Stimulated activated CD4-positive, alpha-beta T cell treated with anti-CD3 and anti-CD28 coated beads, Interleukin-12 subunit alpha, Interleukin-12 subunit beta, amount 100 ng/mL, for 48 hours (primary cell): ENCODE results near the gene PTPRN2.

Experiments used
- DNase-seq, 3 donors: peaks; one replicate each; pipeline ENCODE4 v3.0.0-alpha.2; 2020; ENCODE audit warnings: low read depth in 2 of 3, low spot score in 1 of 3

PTPRN2 gene

DNA sequence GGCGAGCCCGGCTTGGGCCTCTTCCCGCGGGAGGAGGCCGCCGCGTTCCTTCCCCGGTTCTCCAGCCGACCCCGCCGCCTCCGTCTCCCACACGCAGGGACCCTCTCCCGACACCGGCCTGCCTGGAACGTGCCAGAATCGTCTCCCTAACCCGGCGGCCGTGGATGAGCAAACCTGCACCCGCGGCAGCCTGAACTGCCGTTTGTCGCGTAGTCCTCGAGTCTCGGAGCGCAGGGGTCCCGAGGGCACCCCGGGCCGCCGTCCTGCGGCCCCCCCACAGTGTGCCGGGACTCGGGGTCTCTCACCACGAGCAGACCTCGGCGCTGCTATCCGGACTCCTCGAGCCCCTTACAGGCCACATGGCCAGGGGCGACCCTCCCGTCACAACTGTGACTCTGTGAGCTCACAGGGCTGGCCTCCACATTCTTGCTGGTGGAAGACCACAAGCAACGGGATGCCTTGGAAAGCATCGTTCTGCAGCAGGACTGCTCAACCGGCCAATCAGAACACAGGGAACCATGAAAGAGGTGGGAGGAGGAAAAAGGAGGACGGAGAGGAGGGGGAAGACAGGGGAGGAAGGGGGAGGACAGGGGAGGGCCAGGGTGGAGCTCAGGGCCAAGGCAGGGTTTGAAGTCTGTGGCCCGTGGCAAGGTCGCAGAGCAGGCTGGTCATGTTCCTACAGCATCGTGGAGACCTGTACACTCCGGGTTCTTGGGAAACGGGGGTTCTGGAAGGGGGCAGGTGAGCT lies 973.9 kb downstream of the PTPRN2 start:
- DNase-seq, result no peak

DNA sequence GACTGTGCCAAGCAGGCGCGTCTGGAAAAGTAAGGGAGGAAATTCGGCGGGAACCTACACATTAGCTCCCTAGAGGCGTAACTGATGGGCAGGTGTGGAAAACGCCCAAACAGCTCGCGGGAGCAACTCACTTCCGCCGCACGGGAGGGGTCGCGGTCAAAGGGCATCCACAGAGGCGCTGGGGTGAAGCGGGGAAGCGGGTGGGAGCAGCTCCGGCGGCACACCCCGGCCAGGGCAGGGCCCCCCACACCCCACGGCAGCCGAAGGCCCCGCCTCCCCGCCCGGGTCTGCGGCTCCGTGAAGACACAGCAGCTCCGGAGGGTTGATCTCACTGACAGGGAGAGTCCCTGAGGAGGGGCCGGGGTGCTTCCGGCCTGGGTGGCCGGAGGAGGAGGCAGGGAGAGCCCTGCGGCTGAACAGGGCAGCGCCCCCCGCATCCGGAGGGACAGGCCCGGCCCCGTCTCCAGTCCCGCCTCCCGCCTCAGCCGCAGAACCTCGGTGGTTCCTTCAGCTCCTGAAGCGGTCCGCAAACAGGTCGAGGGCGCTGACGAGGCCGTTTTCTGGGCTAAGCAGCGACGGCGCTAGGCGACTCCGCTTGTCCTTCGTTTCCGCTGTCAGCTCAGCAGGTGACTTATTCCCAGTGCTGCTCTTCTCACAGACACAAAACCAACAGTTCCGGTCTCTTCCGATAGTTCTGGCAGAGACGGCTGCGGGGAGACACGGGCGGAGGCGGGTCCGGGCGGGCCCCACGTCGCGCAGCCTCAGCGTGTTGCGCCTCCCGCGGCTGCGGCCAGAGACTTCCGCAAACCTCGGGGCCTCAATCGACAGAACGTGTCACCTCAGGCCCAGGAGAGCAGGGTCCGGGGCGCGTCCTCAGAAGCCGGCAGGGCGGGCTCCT lies 974.7 kb downstream of the PTPRN2 start:
- DNase-seq, result peak; percentile 12 to 48 (median 47)

DNA sequence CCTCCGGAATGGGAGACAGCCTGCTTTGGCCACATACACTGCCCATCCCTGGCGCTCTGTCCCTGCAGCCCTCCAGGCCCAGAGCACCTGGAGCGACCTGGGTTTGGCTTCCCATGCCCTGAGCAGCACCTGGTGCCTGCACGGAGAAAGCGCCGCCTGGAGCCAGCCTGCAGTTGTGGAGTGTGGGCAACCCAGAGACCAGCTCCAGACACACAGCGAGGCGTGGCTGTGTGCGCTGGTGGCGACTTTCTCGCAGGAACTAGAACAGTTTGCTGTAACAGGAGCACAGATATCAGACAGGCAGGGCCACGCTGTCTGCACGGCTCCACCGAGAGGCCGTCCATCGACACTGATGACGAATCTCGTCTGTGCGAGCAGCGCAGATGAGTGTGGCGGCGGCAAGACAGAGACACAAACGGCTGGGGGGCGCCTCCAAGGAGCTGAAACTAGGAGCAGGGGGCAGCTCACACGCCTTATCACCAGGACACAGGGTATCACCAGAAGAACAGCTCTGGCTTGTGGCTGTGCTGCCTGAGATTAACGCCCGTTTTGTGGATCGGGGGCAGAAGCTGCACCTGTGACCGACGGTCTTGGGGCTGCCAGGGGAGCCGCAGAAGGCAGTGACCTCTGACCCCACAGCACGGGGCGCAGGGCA lies 975.5 kb downstream of the PTPRN2 start:
- DNase-seq, result no peak

DNA sequence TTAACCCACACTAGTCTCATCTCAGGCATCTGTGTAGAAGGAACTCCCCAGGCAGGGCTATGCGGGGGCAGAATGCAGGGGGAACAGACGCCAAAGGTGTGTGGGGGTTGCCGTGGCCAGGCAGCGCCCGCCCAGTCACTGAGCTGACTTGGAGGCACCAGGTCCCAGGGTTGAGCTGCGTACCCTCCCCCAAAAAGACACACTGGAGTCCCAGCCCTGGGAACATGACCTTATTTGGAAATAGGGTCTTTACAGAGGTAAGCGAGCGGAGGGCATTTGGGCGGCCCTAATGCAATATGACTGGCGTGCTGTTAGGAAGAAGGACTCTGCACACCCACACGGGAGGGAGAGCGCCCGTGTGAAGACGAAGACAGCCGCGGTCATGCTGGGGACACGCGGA lies 976.3 kb downstream of the PTPRN2 start:
- DNase-seq, result no peak

DNA sequence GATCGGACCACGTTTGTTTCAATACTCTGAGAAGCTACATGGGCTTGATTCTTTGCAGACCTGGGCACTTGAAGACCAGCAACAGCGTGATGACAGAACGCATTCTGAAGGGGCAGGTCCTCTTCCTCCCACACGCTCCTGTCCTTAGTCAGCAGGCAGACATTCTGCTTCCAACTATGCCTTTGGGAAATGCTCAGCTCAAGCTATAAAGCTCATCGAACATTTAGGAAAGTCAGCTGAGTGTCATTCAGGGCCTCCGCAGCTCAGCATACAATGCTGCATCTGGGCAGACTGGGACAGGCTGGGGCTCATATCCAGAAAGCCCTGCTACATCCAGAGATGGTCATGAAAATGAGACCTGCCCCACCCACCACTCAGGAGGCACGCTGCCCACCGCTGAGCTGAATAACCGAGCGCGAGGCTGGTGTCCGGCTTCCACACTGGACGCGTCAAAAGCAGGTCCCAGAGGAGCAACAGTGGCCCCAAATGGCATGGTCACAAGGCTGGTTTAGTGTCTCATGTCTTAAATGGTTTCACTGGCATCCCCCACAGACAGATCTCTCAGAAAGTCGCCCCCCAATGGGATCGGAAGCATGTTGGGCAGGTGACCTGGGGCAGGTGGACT lies 976.8 kb downstream of the PTPRN2 start:
- DNase-seq, result no peak

DNA sequence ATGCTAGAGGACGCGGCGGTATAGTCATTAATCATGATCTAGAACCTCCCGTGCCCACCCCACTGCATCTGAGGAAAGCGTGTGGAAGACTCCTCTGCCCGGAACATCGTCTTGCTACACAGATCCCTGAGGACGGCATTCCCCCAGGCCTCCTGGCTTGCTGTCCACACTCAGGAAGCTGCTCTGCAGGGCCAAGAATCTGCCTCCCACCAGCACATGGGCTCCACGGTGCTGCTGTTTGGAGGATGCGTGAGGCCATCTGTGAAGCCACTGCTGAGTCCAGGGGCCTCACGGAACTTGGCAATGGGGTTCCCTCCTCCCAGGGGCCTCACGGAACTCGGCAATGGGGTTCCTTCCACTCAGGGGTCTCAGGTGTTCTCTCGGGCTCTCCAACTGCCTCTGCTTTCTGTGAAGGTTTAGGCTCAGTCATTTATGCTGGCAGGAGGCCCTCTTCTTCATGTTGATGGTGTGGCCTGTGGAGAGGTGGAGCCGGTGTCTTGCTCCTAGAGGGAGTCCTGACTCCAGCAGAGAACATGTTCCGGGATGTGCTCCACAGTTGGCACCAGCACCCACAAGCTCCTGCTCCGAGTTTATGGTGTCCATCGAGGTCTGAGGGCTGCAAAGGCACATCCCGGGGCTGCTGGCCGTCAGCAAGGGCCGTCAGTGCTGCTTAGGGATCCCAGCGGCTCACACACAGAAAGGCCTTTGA lies 977.5 kb downstream of the PTPRN2 start:
- DNase-seq, result no peak

DNA sequence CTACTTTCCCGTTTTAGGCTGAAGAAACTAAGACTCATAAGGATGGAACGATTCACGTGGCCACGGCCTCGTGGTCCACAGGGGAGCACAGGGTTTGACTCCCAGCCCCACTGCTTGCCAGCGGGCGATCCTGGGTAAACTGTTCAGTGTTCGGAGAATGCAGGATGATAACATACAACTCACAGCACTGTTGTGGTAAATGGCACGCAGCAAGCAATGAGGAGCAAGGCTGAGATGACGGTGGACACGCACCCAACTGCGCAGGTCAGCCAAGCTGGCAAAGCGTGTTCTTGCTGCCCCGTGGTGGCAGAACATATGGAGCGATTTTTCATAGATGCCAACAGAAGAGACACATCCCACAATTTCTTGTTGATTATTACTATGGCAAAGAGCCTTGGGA lies 978.1 kb downstream of the PTPRN2 start:
- no peak for DNase-seq

DNA sequence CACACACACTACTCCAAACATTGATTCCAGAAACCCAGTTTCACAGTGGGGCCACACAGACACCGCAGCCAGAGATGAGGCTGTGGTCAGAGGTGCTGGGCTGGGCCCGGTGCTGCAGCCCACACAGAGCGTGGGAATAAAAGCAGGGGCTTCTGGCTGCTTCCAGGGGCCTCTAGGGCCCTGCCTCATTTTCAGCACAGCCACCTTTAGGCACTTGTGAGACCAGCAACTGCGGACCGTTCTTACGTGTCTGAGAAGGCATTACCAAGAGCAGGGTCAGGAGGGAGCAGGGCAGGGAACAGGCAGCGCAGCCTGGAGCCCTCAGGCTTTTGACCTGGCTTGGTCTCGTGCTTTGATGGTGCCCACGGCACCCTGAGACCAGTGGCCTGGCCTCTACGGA lies 980.4 kb downstream of the PTPRN2 start:
- no peak for DNase-seq

DNA sequence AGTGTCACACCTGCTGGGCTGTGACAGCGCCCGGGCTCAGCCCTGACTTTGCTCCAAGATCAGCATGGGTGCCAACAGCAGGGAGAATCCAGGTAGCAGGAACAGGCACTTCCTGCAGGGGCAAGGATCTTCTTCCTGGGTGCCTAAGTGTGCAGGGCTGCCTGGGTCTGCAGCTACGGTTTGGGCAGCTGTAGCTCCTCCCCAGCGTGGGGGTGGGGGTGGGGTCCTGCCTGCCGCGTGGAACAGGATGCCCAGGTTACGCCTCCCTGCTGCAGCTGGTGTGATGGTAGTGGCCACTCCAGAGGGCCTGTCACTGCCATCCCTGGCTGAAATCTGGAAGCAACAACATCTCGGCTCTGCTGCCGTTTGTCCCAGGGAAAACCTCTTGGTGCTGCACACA lies 981.5 kb downstream of the PTPRN2 start:
- DNase-seq, result no peak

DNA sequence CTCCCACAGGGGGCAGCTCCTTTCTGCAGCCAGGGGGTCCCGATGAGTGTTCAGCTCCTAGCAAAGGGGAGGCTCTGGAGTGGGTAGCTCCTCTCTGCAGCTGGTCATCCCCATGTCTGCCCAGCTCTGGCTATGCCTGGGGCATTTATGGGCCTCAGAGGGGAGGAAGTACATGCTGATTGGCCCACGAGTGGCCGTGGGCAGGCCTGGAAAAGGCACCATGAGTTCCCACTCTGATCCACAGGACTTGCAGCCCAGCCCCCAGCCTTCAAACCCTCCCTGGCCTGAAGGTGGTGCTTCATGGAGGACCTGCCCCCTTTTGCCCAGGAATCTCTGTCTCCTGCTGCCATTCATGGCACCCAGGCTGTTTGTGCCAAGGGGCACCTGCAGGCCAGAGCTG lies 982.0 kb downstream of the PTPRN2 start:
- DNase-seq, result no peak

DNA sequence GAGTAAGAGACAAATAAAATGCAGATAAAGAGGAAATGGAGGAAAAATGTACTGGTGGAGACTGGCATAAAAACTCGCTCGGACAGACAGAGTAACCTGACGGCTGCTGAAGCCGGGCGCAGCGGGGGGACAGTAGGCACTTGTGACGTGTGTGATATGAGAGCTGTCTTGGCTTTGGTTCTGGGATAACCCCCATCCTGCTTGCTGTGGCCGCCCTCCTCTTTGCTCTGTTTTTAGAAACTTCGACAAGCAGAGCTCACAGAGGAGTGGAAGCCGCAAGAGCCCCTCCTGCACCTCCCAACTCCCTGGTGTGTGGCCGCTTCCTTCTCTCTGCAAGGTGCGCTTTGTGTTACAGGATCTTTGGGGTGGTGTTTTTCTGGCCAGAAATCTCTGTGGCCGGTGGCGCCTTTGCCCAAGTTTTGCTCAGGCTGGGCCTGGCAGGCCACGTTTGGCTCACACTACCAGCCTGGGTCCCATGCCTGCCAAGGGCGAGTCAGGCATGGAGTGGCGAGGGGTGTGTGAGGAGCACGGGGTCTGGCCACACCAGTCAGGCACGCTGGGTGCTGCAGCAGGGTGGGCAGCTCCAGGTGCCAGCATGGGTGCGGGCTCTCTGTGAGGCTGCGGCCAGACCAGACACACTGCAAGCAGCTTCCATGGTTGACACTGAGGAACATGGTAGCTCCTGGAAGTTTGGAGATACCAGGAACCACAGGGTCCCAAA lies 982.8 kb downstream of the PTPRN2 start:
- no peak for DNase-seq

DNA sequence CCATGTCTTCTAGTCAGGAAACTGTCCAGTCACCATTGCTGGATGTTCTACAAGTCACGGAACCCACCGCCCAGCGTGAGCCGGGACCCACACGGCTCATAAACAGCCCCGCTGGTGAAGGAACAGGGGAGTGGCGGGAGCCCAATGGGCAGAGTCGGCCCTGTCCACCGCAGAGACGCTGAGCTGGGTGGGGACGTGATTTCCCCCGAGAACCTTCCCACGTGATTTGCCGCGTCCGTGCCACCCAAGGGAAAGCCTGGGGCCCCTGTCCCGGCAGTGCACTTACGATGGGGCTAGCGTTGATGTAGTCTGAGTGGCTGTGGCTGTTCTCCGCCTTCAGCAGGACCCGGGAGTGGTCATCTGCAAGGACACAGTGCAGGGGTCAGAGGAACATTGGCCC lies 983.9 kb downstream of the PTPRN2 start:
- no peak for DNase-seq

DNA sequence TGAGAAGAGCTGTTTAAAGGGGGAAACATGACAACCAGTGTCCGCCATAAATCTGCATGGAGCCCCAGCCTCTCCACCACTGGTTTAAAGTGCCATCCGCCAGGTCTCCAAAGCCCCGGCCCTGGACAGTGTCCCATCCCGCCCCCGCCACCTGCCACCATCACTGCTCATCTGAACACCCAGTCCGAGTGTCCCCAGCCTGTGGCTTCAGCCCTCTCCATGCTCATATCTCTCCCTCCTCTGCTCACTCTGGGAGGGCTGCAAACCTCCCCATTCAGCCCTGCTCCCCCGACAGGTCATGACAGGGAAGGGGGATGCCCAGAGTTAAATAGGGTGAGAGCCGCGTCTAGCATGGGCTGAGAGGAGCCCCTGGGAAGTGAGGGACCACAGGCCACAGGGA lies 984.6 kb downstream of the PTPRN2 start:
- no peak for DNase-seq

DNA sequence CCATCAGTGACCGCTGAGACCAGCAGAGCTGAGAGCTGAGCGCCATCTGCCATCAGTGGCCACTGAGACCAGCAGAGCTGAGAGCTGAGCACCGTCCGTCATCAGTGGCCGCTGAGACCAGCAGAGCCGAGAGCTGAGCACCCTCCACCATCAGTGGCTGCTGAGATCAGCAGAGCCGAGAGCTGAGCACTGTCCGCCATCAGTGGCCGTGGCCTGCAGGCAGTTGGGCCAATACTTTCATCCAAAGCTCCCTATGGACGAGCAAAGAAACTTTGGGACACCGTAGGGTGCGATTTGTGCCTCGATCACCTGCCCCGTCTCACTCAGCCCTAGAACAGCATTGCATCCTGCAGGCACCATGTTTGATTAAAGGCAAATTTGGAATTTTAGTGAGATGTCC lies 985.0 kb downstream of the PTPRN2 start:
- DNase-seq, result no peak

DNA sequence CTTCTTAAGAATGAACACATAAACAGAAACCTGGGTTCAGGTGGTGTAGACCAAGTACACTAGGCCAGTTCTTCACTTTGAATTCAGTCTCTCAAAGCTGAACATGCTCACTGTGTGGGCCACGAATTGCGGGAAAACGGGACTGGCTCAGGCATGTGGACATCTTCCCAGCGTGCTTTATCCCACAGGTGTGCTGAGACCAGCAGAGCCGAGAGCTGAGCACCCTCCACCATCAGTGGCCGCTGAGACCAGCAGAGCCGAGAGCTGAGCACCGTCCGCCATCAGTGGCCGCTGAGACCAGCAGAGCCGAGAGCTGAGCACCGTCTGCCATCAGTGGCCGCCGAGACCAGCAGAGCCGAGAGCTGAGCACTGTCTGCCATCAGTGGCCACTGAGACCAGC lies 985.5 kb downstream of the PTPRN2 start:
- no peak for DNase-seq

DNA sequence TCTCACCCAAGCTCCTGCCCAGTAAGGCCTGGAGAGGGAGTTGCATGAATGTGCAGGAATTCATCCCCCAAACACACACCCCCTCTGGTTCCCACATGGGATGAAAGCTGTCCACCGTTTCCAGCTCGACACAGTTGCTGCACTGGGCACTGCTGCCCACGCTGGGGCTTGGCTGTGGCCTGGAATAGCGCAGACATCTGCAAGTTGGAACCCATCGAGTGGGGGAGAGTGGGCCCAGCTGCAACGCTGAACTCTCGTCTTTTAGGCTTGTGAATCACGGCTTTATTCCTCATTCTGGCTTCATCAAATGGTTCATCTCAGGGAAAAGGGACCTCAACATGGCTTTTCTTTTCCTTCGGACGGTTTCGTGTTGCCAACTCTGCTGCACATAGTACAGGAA lies 986.1 kb downstream of the PTPRN2 start:
- no peak for DNase-seq

DNA sequence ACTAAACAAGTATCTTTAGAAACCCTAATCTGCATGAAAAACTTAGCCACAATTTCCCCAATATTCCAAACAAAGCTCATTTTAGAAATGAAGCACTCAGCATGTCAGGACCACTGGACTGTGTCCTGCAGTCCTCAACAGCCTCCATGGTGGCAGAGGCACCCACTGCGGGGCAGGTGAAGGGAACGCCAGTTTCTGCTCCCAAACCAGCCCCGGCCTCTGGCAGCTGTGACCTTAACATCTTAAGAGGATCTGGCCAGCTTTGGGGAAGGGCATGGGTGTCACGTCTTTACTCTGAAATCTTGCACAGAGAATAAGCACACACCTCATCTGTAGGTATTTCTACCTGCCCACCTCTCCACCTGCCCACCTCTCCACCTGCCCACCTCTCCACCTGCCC lies 988.1 kb downstream of the PTPRN2 start:
- no peak for DNase-seq

DNA sequence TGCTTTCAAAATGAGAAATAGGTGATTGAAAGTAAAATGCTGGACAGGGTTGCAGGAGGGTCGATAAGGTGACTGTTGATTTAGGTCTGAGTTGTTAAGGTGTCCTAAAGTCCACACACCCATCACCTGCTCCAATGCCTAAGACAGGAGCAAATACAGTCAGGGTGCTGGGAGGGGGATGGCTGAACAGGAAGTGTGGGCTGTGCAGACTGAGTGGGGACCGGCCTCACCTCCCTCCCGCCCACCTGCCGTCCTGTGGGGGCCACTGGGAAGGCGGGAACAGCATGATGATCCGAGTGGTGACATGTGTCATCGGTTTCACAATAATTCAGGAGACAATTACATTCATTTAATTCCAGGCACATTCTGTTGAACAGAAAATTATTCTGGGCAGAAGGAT lies 990.1 kb downstream of the PTPRN2 start:
- DNase-seq, result no peak

DNA sequence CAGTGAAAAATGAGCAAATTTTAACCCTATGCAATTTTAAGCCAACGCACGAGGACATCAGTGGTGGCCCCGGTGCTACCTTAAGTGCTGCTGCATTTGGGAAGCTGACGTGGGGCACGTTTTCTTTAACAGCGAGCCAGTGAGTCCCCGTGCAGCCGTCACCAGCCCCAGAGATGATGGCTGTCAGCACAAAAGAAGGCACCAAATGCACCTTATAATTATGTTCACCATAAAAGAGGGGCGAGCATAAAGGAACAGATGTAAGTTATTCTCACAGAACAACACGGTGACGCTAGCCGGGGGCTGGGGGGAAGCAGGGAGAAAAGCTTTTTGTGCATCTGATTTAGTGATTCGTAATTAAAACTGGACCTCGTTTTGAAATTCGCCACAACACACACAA lies 990.7 kb downstream of the PTPRN2 start:
- DNase-seq, result no peak

DNA sequence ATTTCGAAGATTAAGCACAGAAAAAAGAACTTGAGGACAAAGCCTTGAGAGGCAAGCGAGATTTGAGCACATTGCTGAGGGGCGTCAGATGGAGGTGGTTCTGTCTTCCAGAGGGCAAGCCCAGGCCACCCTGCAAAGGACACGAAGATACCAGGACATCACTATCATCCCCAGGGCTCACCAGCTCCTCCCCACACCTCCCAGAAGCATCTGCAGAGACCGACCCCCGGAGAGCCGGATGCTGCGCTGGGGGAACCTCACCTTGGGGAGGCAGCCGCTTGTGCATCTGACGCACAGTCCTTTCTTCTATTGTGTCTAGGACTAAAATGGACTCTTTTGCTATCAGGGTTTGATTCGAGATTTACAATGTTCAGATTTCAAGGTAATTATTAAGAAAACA lies 991.2 kb downstream of the PTPRN2 start:
- no peak for DNase-seq
